Measurements from ENCODE around the gene PIMREG.

DNA sequence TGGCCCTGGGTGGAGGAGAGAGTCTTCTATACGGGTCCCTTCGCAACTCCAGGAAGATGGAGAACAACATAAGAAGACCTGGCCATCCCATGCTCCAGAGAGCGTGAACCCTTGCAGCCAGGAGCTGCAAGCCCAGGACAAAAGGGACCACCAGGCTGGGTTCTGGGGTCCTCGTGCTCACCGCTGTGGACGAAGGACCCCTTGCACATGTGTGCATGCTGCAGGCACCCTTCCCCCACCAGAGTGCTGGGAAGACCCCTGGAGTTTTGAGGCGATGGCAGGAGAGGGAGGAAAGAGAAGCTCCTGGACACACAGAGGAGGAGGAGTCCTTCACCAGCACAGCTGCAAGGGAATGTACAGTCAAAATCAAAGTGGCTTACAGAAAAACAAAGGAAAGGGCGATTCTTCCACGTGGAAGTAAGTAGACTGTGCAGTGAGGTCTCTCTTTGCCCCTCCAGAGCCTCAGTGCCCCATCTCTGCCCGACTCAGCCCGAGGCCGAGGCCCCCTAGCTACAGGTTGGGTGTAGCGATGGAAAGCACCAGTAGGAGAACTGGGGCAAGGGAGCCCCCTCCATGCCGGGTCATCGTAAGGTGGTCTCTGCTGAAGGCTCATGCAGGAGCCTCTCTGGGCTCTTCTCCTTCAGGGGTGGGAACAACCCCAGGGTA is 51.3 kb downstream of the PIMREG start:
- TF ChIP-seq ZFP36 (IDR thresholded peaks at IDR 0.05; ENCODE audit: borderline replicate concordance, partially characterized antibody) (no peak), POLR2A (IDR thresholded peaks at IDR 0.05; ENCODE audit: low read length) (no peak), EP300 (IDR thresholded peaks at IDR 0.05) (no peak), SMC3 (IDR thresholded peaks at IDR 0.05) (no peak), ZNF302 (CRISPR knock-in tag; IDR thresholded peaks at IDR 0.05) (no peak), JUNB (IDR thresholded peaks at IDR 0.05) (no peak), JUN (IDR thresholded peaks at IDR 0.05) (no peak), MYC (IDR thresholded peaks at IDR 0.05; ENCODE audit: borderline replicate concordance, low read length) (no peak), GATA3 (IDR thresholded peaks at IDR 0.05; ENCODE audit: borderline replicate concordance) (no peak), NR3C1 (IDR thresholded peaks at IDR 0.05) (no peak)
- TF ChIP-seq, protein P1, sequence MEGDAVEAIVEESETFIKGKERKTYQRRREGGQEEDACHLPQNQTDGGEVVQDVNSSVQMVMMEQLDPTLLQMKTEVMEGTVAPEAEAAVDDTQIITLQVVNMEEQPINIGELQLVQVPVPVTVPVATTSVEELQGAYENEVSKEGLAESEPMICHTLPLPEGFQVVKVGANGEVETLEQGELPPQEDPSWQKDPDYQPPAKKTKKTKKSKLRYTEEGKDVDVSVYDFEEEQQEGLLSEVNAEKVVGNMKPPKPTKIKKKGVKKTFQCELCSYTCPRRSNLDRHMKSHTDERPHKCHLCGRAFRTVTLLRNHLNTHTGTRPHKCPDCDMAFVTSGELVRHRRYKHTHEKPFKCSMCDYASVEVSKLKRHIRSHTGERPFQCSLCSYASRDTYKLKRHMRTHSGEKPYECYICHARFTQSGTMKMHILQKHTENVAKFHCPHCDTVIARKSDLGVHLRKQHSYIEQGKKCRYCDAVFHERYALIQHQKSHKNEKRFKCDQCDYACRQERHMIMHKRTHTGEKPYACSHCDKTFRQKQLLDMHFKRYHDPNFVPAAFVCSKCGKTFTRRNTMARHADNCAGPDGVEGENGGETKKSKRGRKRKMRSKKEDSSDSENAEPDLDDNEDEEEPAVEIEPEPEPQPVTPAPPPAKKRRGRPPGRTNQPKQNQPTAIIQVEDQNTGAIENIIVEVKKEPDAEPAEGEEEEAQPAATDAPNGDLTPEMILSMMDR (IDR thresholded peaks at IDR 0.05): no peak
- TF ChIP-seq, protein P2, sequence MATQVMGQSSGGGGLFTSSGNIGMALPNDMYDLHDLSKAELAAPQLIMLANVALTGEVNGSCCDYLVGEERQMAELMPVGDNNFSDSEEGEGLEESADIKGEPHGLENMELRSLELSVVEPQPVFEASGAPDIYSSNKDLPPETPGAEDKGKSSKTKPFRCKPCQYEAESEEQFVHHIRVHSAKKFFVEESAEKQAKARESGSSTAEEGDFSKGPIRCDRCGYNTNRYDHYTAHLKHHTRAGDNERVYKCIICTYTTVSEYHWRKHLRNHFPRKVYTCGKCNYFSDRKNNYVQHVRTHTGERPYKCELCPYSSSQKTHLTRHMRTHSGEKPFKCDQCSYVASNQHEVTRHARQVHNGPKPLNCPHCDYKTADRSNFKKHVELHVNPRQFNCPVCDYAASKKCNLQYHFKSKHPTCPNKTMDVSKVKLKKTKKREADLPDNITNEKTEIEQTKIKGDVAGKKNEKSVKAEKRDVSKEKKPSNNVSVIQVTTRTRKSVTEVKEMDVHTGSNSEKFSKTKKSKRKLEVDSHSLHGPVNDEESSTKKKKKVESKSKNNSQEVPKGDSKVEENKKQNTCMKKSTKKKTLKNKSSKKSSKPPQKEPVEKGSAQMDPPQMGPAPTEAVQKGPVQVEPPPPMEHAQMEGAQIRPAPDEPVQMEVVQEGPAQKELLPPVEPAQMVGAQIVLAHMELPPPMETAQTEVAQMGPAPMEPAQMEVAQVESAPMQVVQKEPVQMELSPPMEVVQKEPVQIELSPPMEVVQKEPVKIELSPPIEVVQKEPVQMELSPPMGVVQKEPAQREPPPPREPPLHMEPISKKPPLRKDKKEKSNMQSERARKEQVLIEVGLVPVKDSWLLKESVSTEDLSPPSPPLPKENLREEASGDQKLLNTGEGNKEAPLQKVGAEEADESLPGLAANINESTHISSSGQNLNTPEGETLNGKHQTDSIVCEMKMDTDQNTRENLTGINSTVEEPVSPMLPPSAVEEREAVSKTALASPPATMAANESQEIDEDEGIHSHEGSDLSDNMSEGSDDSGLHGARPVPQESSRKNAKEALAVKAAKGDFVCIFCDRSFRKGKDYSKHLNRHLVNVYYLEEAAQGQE (IDR thresholded peaks at IDR 0.05): no peak
- TF ChIP-seq, protein P3, sequence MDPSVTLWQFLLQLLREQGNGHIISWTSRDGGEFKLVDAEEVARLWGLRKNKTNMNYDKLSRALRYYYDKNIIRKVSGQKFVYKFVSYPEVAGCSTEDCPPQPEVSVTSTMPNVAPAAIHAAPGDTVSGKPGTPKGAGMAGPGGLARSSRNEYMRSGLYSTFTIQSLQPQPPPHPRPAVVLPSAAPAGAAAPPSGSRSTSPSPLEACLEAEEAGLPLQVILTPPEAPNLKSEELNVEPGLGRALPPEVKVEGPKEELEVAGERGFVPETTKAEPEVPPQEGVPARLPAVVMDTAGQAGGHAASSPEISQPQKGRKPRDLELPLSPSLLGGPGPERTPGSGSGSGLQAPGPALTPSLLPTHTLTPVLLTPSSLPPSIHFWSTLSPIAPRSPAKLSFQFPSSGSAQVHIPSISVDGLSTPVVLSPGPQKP (IDR thresholded peaks at IDR 0.05; ENCODE audit: low read depth, low read length): no peak

Data from A549 (cell line).